Measurements from ENCODE around the gene MYH10.

Gene MYH10

GRCh38 chr17:8465356-8465755 lies 165.2 kb downstream of the MYH10 start:
- TF ChIP-seq CTCF (IDR thresholded peaks at IDR 0.05; ENCODE audit: insufficient read depth, low read length, poor library complexity, severe bottlenecking), result no peak
- no peak for TF ChIP-seq EZH2phosphoT487 (conservative IDR thresholded peaks at IDR 0.05; ENCODE audit: low read length)
- H2AFZ ChIP-seq (ENCODE audit: low read depth, low read length, severe bottlenecking), result no peak overlapping the region
- no peaks in the 10 kb centered on the region for H3F3A ChIP-seq (ENCODE audit: insufficient read depth)
- H3K27me3 ChIP-seq (ENCODE audit: low read length), result no peaks in the 10 kb centered on the region
- 0 out of 2 replicates have a peak, but pooled peaks cover 6% of the 10 kb centered on the region for H3K36me3 ChIP-seq (ENCODE audit: low read length)
- no peak overlapping the region for H3K27ac ChIP-seq (ENCODE audit: low read depth, low read length)
- H3K4me3 ChIP-seq (ENCODE audit: insufficient read depth, low read length, poor library complexity, severe bottlenecking), result no peak overlapping the region
- H3K9me2 ChIP-seq (replicated peaks; ENCODE audit: insufficient read depth, low read length), result no peaks in the 10 kb centered on the region
- H3K79me2 ChIP-seq (ENCODE audit: insufficient read depth, low read length), result no peaks in the 10 kb centered on the region
- no peak overlapping the region for H3K4me2 ChIP-seq (ENCODE audit: low read depth, low read length, poor library complexity, severe bottlenecking)
- no peaks in the 10 kb centered on the region for H4K20me1 ChIP-seq (ENCODE audit: low read depth, low read length)
- H3K9me3 ChIP-seq (ENCODE audit: insufficient read depth, low read length), result no peaks in the 10 kb centered on the region
- no peak overlapping the region for H3K9ac ChIP-seq (ENCODE audit: low read length)

- no peak overlapping the region for H2AFZ ChIP-seq (ENCODE audit: low read depth, low read length, severe bottlenecking)
- no peak overlapping the region for H3K9ac ChIP-seq (ENCODE audit: low read length)
- H3K9me3 ChIP-seq (ENCODE audit: insufficient read depth, low read length), result no peaks in the 10 kb centered on the region
- H3K9me2 ChIP-seq (replicated peaks; ENCODE audit: insufficient read depth, low read length), result no peaks in the 10 kb centered on the region
- H3K27ac ChIP-seq (ENCODE audit: low read depth, low read length), result no peak overlapping the region
- no peaks in the 10 kb centered on the region for H3F3A ChIP-seq (ENCODE audit: insufficient read depth)
- no peaks in the 10 kb centered on the region for H3K27me3 ChIP-seq (ENCODE audit: low read length)
- TF ChIP-seq CTCF (IDR thresholded peaks at IDR 0.05; ENCODE audit: insufficient read depth, low read length, poor library complexity, severe bottlenecking) (no peak), EZH2phosphoT487 (conservative IDR thresholded peaks at IDR 0.05; ENCODE audit: low read length) (no peak)
- H3K4me3 ChIP-seq (ENCODE audit: insufficient read depth, low read length, poor library complexity, severe bottlenecking), result no peak overlapping the region
- no peaks in the 10 kb centered on the region for H4K20me1 ChIP-seq (ENCODE audit: low read depth, low read length)
- H3K36me3 ChIP-seq (ENCODE audit: low read length), result peaks cover 6% of the 10 kb centered on the region; the same call in 1 of the 2 replicates
- H3K4me2 ChIP-seq (ENCODE audit: low read depth, low read length, poor library complexity, severe bottlenecking), result no peak overlapping the region
- H3K79me2 ChIP-seq (ENCODE audit: insufficient read depth, low read length), result no peaks in the 10 kb centered on the region
Observed at GRCh38 chr17:8464941-8465340, 165.6 kb downstream of the MYH10 start.

- no peak overlapping the region for H3K27ac ChIP-seq (ENCODE audit: low read depth, low read length)
- peaks cover 8% of the 10 kb centered on the region; the same call in 1 of the 2 replicates for H3K36me3 ChIP-seq (ENCODE audit: low read length)
- H3K79me2 ChIP-seq (ENCODE audit: insufficient read depth, low read length), result no peaks in the 10 kb centered on the region
- no peaks in the 10 kb centered on the region for H3K27me3 ChIP-seq (ENCODE audit: low read length)
- no peak overlapping the region for H3K4me3 ChIP-seq (ENCODE audit: insufficient read depth, low read length, poor library complexity, severe bottlenecking)
- no peak overlapping the region for H3K9ac ChIP-seq (ENCODE audit: low read length)
- TF ChIP-seq CTCF (IDR thresholded peaks at IDR 0.05; ENCODE audit: insufficient read depth, low read length, poor library complexity, severe bottlenecking), result no peak
- no peak for TF ChIP-seq EZH2phosphoT487 (conservative IDR thresholded peaks at IDR 0.05; ENCODE audit: low read length)
- no peaks in the 10 kb centered on the region for H3K9me3 ChIP-seq (ENCODE audit: insufficient read depth, low read length)
- no peaks in the 10 kb centered on the region for H3F3A ChIP-seq (ENCODE audit: insufficient read depth)
- no peak overlapping the region for H3K4me2 ChIP-seq (ENCODE audit: low read depth, low read length, poor library complexity, severe bottlenecking)
- H2AFZ ChIP-seq (ENCODE audit: low read depth, low read length, severe bottlenecking), result no peak overlapping the region
- no peaks in the 10 kb centered on the region for H3K9me2 ChIP-seq (replicated peaks; ENCODE audit: insufficient read depth, low read length)
- no peaks in the 10 kb centered on the region for H4K20me1 ChIP-seq (ENCODE audit: low read depth, low read length)
Observed at GRCh38 chr17:8463099-8463498, 167.4 kb downstream of the MYH10 start.
